A673 (cell line): ENCODE measurements around the gene RAP1GAP. TPM values are rescaled to one million over a fixed set of nuclear protein-coding genes. Genes with fewer than 3 reads are reported as not detected.

Experiments used
- Bru-seq: library from RNA; stranded (reverse); fragments of 400-500 nt; gene quantifications from one replicate; lab custom pipeline; 2021; lab: Mats Ljungman, UMichigan
- BruChase-seq, 2 experiments: library from RNA; stranded (reverse); fragments of 400-500 nt; gene quantifications; one replicate each; lab custom pipeline; 2021; lab: Mats Ljungman, UMichigan
- BruUV-seq: library from RNA; stranded (reverse); fragments of 400-500 nt; replicated peaks from 2 replicates; lab custom pipeline; 2021; lab: Mats Ljungman, UMichigan
- CTCF ChIA-PET: fragments of 300-600 bp; sonication (Branson Sonifier 250); formaldehyde crosslinking; loops from one replicate; lab custom pipeline; 2022; ENCODE audit warnings: antibody characterized with exemption; lab: Charles Lee
- POLR2A ChIA-PET: fragments of 300-600 bp; sonication (Branson Sonifier 250); formaldehyde crosslinking; loops from one replicate; lab custom pipeline; 2022; ENCODE audit warnings: antibody characterized with exemption; ENCODE audit not compliant: low non-redundant PET; lab: Charles Lee
- DNase-seq: peaks from one replicate; pipeline ENCODE4 v3.0.0-alpha.2; 2015; ENCODE audit warnings: low spot score
- H3K27ac ChIP-seq: fragments of 200-600 bp; sonication (generic); 2 replicates; pipeline ENCODE4 v1.5.1; 2016; ENCODE audit warnings: mixed run types, low read depth, mild to moderate bottlenecking, mixed read lengths, antibody characterized with exemption, low read length; ENCODE audit not compliant: poor library complexity, severe bottlenecking
- H3K27me3 ChIP-seq: fragments of 200-600 bp; sonication (generic); replicated peaks from 2 replicates; pipeline ENCODE4 v1.6.1; 2017; ENCODE audit warnings: mixed run types, low read depth, mild to moderate bottlenecking, mixed read lengths, antibody characterized with exemption, low read length; ENCODE audit not compliant: insufficient read depth, poor library complexity
- H3K36me3 ChIP-seq: fragments of 200-600 bp; sonication (generic); 2 replicates; pipeline ENCODE4 v1.6.1; 2016; ENCODE audit warnings: mixed run types, mild to moderate bottlenecking, mixed read lengths, antibody characterized with exemption, low read length; ENCODE audit not compliant: insufficient read depth, poor library complexity, severe bottlenecking
- H3K4me1 ChIP-seq: fragments of 200-600 bp; sonication (generic); 2 replicates; pipeline ENCODE4 v1.6.1; 2017; ENCODE audit warnings: mixed run types, mild to moderate bottlenecking, mixed read lengths, antibody characterized with exemption, low read length; ENCODE audit not compliant: insufficient read depth, poor library complexity, severe bottlenecking
- H3K4me3 ChIP-seq: fragments of 200-600 bp; sonication (generic); 2 replicates; pipeline ENCODE4 v1.5.1; 2016; ENCODE audit warnings: low read depth, mixed run types, mild to moderate bottlenecking, mixed read lengths, low read length; ENCODE audit not compliant: poor library complexity, severe bottlenecking
- H3K9me3 ChIP-seq: fragments of 200-600 bp; sonication (generic); 2 replicates; pipeline ENCODE4 v1.6.1; 2016; ENCODE audit warnings: mixed run types, low read depth, mild to moderate bottlenecking, mixed read lengths, antibody characterized with exemption, low read length; ENCODE audit not compliant: poor library complexity, severe bottlenecking
- EZH2 ChIP-seq: fragments of 200-600 bp; sonication (generic); IDR thresholded peaks from 2 replicates; pipeline ENCODE4 v1.6.1; 2017; ENCODE audit warnings: borderline replicate concordance, low read depth, mild to moderate bottlenecking, mixed read lengths, antibody characterized with exemption, low read length; ENCODE audit not compliant: poor library complexity, severe bottlenecking
- intact Hi-C: fragments of 100-400 bp; cut with micrococcal nuclease; formaldehyde crosslinking; loops from one replicate; pipeline ENCODE4 v1.10.0; 2022; ENCODE audit not compliant: unreplicated experiment
- long read RNA-seq: library from polyadenylated mRNA; stranded (forward); transcript quantifications from one replicate; pipeline ENCODE4 v2.0.0, GENCODE V29; 2022
- total RNA-seq: library from RNA; stranded (reverse); gene quantifications from 2 replicates; pipeline ENCODE4 v1.2.3, GENCODE V29; 2021
- TF ChIP-seq, protein P1 (sequence below): fragments of 300-800, 200-600 bp; sonication (generic); conservative IDR thresholded peaks from 2 replicates; pipeline ENCODE4 v1.5.1; 2017; ENCODE audit warnings: low read depth, mild to moderate bottlenecking, antibody characterized with exemption, low read length, moderate library complexity, mixed read lengths

The RAP1GAP gene
- total RNA-seq (37.7 and 40.3 TPM in 2 replicates), Bru-seq, nascent RNA (percentile 52 among the genes with signal in this experiment), BruChase-seq, experiment 1, labeled RNA remaining after a 2-hour chase (percentile 53 among the genes with signal in this experiment), BruChase-seq, experiment 2, labeled RNA remaining after a 6-hour chase (percentile 65 among the genes with signal in this experiment)
- long read RNA-seq, transcript RAP1GAP-211 (25 exons, 2,489 nt): major isoform, 46 of 135 reads
- long read RNA-seq, partial matches to known transcripts: 11 of 135 reads
- long read RNA-seq, other reads (novel, unspliced or antisense): 75 of 135 reads

- intact Hi-C loops: no loop called here
- POLR2A ChIA-PET: no interaction called here
Measured at GRCh38 chr1:21669258-21670058, at the start of gene RAP1GAP. Gene RAP1GAP (minus strand): TSS chr1:21669357. CDS start chr1:21620032, 49,325 bp downstream.

DNA sequence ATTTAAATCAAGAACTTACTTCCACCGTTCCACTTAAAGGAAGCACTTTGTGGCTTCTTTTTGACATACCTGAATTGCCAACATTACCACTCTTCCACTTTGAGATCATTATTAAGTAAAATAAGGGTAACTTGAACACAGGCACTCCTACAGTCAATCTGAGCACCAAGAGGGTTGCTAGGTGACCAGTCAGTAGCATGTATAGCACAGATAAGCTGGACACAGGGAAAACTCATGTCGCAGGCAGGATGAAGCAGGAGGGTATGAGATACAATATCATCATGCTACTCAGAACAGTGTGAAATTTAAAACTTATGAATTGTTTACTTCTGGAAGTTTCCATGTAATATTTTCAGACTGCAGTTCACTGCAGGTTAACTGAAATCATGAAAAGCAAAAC lies 47.0 kb upstream of the RAP1GAP start:
- H3K4me1 ChIP-seq: no peaks in the 10 kb centered on the region
- no peak for TF ChIP-seq EZH2
- TF ChIP-seq, protein P1, sequence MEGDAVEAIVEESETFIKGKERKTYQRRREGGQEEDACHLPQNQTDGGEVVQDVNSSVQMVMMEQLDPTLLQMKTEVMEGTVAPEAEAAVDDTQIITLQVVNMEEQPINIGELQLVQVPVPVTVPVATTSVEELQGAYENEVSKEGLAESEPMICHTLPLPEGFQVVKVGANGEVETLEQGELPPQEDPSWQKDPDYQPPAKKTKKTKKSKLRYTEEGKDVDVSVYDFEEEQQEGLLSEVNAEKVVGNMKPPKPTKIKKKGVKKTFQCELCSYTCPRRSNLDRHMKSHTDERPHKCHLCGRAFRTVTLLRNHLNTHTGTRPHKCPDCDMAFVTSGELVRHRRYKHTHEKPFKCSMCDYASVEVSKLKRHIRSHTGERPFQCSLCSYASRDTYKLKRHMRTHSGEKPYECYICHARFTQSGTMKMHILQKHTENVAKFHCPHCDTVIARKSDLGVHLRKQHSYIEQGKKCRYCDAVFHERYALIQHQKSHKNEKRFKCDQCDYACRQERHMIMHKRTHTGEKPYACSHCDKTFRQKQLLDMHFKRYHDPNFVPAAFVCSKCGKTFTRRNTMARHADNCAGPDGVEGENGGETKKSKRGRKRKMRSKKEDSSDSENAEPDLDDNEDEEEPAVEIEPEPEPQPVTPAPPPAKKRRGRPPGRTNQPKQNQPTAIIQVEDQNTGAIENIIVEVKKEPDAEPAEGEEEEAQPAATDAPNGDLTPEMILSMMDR: no peak
- CTCF ChIA-PET: no interaction called here
- H3K36me3 ChIP-seq: peaks cover 46% of the 10 kb centered on the region
- H3K9me3 ChIP-seq: no peaks in the 10 kb centered on the region
- no peak overlapping the region for H3K27ac ChIP-seq
- no TSS peak for BruUV-seq
- POLR2A ChIA-PET: interaction anchor here (0.7 kb wide), 1 partner anchor 316 kb away, joined by 3 read pairs; no protein-coding TSS in a partner anchor
- no peak for DNase-seq
- intact Hi-C loops: no loop called here
- H3K4me3 ChIP-seq: no peak overlapping the region
- no peaks in the 10 kb centered on the region for H3K27me3 ChIP-seq

More at GRCh38 chr1:21669258-21670058, at the start of gene RAP1GAP:
- Histone ChIP-seq H3K9me3 (no peaks in the 10 kb centered on the region), H3K36me3 (no peaks in the 10 kb centered on the region), H3K27me3 (no peaks in the 10 kb centered on the region), H3K4me1 (peaks cover 34% of the 10 kb centered on the region), H3K4me3 (peak within 1 kb of the TSS; percentile 68), H3K27ac (no peak within 1 kb of the TSS)
- TF ChIP-seq, protein P1: no peak
- no peak for TF ChIP-seq EZH2
- no TSS peak for BruUV-seq
- peak; percentile 45 for DNase-seq
- CTCF ChIA-PET: no interaction called here

GRCh38 chr1:21707891-21708290 lies 38.7 kb upstream of the RAP1GAP start:
- H3K27ac ChIP-seq: no peak overlapping the region
- H3K4me1 ChIP-seq: peaks cover 15% of the 10 kb centered on the region
- no TSS peak for BruUV-seq
- CTCF ChIA-PET: interaction anchor here (0.5 to 0.7 kb wide), 2 partner anchors 16 to 258 kb away, joined by 3 read pairs; no protein-coding TSS in a partner anchor
- peaks cover 26% of the 10 kb centered on the region for H3K36me3 ChIP-seq
- no peak for DNase-seq
- no peak for TF ChIP-seq EZH2
- TF ChIP-seq, protein P1: no peak
- H3K27me3 ChIP-seq: no peaks in the 10 kb centered on the region
- POLR2A ChIA-PET: no interaction called here
- H3K9me3 ChIP-seq: no peaks in the 10 kb centered on the region
- intact Hi-C loops: no loop called here
- no peak overlapping the region for H3K4me3 ChIP-seq
